Heart left ventricle (tissue), 16 donors: ENCODE measurements around the gene TMEM250. TPM values are rescaled to one million over a fixed set of nuclear protein-coding genes. Genes with fewer than 3 reads are reported as not detected.

Experiments used
- ATAC-seq, 4 donors: fragments of 200-7000 bp; cut with Tn5 transposase; one replicate each; pipeline ENCODE4 v1.9.1; 2020 to 2022; ENCODE audit warnings: moderate library complexity in 4 of 4, mild to moderate bottlenecking in 3 of 4, moderate number of reproducible peaks in 1 of 4
- DNase-seq, 5 donors: peaks; one replicate each; pipeline ENCODE4 v3.0.0-alpha.2; 2020
- H3K27ac ChIP-seq, 12 donors: fragments of 200-600 bp; sonication (generic) in 4 of 12; one replicate each; pipeline versions ENCODE4 v1.5.0 to v1.8.0; 2016 to 2022; ENCODE audit warnings: mild to moderate bottlenecking in 2 of 12
- H3K27me3 ChIP-seq, 9 donors: fragments of 200-600 bp; sonication (generic) in 2 of 9; one replicate each; pipeline versions ENCODE4 v1.5.1 to v1.8.0; 2016 to 2022; ENCODE audit warnings: mild to moderate bottlenecking in 3 of 9
- H3K36me3 ChIP-seq, 9 donors: fragments of 200-600 bp; sonication (generic) in 2 of 9; one replicate each; pipeline versions ENCODE4 v1.5.0 to v1.8.0; 2018 to 2022; ENCODE audit warnings: mild to moderate bottlenecking in 2 of 9
- H3K4me1 ChIP-seq, 12 donors: fragments of 200-600 bp; sonication (generic) in 4 of 12; one replicate each; pipeline versions ENCODE4 v1.5.0 to v1.8.0; 2016 to 2022; ENCODE audit warnings: mild to moderate bottlenecking in 3 of 12
- H3K4me3 ChIP-seq, 12 donors: fragments of 200-600 bp; sonication (generic) in 4 of 12; one replicate each; pipeline versions ENCODE4 v1.5.0 to v1.8.0; 2017 to 2022; ENCODE audit warnings: mild to moderate bottlenecking in 9 of 12, moderate library complexity in 4 of 12
- H3K9me3 ChIP-seq, 12 donors: fragments of 200-600 bp; sonication (generic) in 4 of 12; one replicate each; pipeline versions ENCODE4 v1.5.0 to v1.8.0; 2016 to 2022; ENCODE audit warnings: mild to moderate bottlenecking in 1 of 12
- CTCF ChIP-seq, 12 donors: fragments of 200-600 bp; sonication (generic) in 4 of 12; IDR thresholded peaks; one replicate each; pipeline versions ENCODE4 v1.5.0 to v1.8.0; 2018 to 2022; ENCODE audit warnings: antibody characterized with exemption in 12 of 12, mild to moderate bottlenecking in 5 of 12
- POLR2A ChIP-seq, 2 donors: fragments of 450-650 bp; IDR thresholded peaks; one replicate each; pipeline ENCODE4 v1.6.1; 2017; ENCODE audit warnings: antibody characterized with exemption in 2 of 2, mild to moderate bottlenecking in 2 of 2, moderate library complexity in 2 of 2
- WGBS, 4 donors: extraction: QIAGEN DNeasy Blood & Tissue Kit in 2 of 4; methylation state at CpG; one replicate each; pipeline versions ENCODE4 v1.1.5 to v1.1.7; 2013 to 2018; 5-methylcytosine and 5-hydroxymethylcytosine counted together
- intact Hi-C, 10 donors: fragments of 100-400 bp; cut with DNase I; formaldehyde crosslinking; loops; one replicate each; pipeline versions ENCODE4 v1.11.1 to v1.14.2; 2022
- polyA plus RNA-seq, 2 donors: library from polyadenylated mRNA; stranded (reverse); fragments of 200-250 nt; gene quantifications; one replicate each; pipeline ENCODE4 v1.2.3, GENCODE V29; 2013
- total RNA-seq, 9 donors: library from RNA; depleted of rRNA in 2 of 9; stranded (reverse); fragments of >200 nt in 2 of 9; fragmentation: NEBNext Ultra II Directional in 3 of 9; extraction: Animal tissue kit (Norgen Biotek cat#: 25700) in 3 of 9; gene quantifications; one replicate each; pipeline versions ENCODE4 v1.1.0 to v1.2.4, GENCODE V29; 2016 to 2023
- donor health status: ischemic (EF 13 %, LVEDD 7.1; RV severe dilation, severe dysfunction).
- donor health status: healthy with polysubstance abuse.
- donor health status: DM: no; HTN: yes; CAD: no.
- donor health status: DM: no; HTN: no; CAD: no.
- donor health status: ischemic (EF 25% LVEDD 6.9; RV normal size, moderate dysfunction).
- donor health status: ischemic (EF 25% LVEDD 5.7; RV mildly dilated, moderate dysfunction).
- donor health status: healthy.
- donor health status: DM: yes; HTN: yes; CAD: no.
- donor health status: ischemic (EF 35%, LVEDD 5.7; RV mildly dilated, moderate dysfunction).
- donor health status: nonischemic (EF 11% LVEDD 7.7; RV severe dilation, severe dysfunction).
- donor health status: DM: yes; HTN: yes; CAD: no.
- donor health status: PGD.
- donor health status: ischemic (EF 29% LVEDD 5.4; RV normal size, mild dysfunction).
- donor health status: nonischemic (EF 23%, LVEDD 6.1; RV moderate dilation, normal function).

The TMEM250 gene
- total and polyA plus RNA-seq, 11 donors = 11.6 to 37.0 (median 19.9) TPM

- ATAC-seq (no peak), DNase-seq (peak in 1 of 5 donors; percentile 51)
- no peaks in the 10 kb centered on the region for H3K9me3 ChIP-seq
- no peak for TF ChIP-seq POLR2A (IDR thresholded peaks at IDR 0.05)
- no peak for TF ChIP-seq CTCF (IDR thresholded peaks at IDR 0.05)
- peaks cover 1 to 47% (median 25%) of the 10 kb centered on the region in 9 donors for H3K27me3 ChIP-seq
- H3K36me3 ChIP-seq = no peaks in the 10 kb centered on the region
- intact Hi-C loops = no loop called here
- no peak overlapping the region for H3K4me3 ChIP-seq
- H3K4me1 ChIP-seq = peaks cover 0 to 28% (median 5%) of the 10 kb centered on the region in 12 donors
- 66 to 73% (median 70%) methylated on average over 26 to 27 of the region's 27 CpGs for WGBS, 4 donors
- no peak overlapping the region for H3K27ac ChIP-seq
Measured at GRCh38 chr9:136137321-136138265, 18.9 kb upstream of the TMEM250 start.

- H3K27me3 ChIP-seq = peaks cover 5 to 56% (median 30%) of the 10 kb centered on the region in 9 donors
- no peak for TF ChIP-seq CTCF (IDR thresholded peaks at IDR 0.05)
- no peak for TF ChIP-seq POLR2A (IDR thresholded peaks at IDR 0.05)
- 79 to 85% (median 80%) methylated on average over 25 to 33 of the region's 33 CpGs for WGBS, 4 donors
- H3K4me3 ChIP-seq = no peak overlapping the region
- ATAC-seq = no peak
- no peaks in the 10 kb centered on the region for H3K36me3 ChIP-seq
- no peak overlapping the region for H3K27ac ChIP-seq
- no peaks in the 10 kb centered on the region for H3K9me3 ChIP-seq
- peaks cover 0 to 33% (median 5%) of the 10 kb centered on the region in 12 donors for H3K4me1 ChIP-seq
- DNase-seq = no peak
- intact Hi-C loops = no loop called here
Measured at GRCh38 chr9:136136127-136136925, 17.7 kb upstream of the TMEM250 start.

GRCh38 chr9:136135326-136136126, 16.9 kb upstream of the TMEM250 start:
- H3K4me3 ChIP-seq = no peak overlapping the region
- intact Hi-C loops = no loop called here
- H3K9me3 ChIP-seq = no peaks in the 10 kb centered on the region
- ATAC-seq (peak in 3 of 4 donors; percentile 18 to 36 (median 19)), DNase-seq (no peak)
- 43 to 59% (median 53%) methylated on average over 5 to 18 of the region's 18 CpGs for WGBS, 4 donors
- H3K36me3 ChIP-seq = no peaks in the 10 kb centered on the region
- no peak overlapping the region for H3K27ac ChIP-seq
- peaks cover 5 to 60% (median 30%) of the 10 kb centered on the region in 9 donors for H3K27me3 ChIP-seq
- TF ChIP-seq POLR2A (IDR thresholded peaks at IDR 0.05) = no peak
- TF ChIP-seq CTCF (IDR thresholded peaks at IDR 0.05) = no peak
- peaks cover 0 to 33% (median 5%) of the 10 kb centered on the region in 12 donors for H3K4me1 ChIP-seq
